HepG2 (cell line): ENCODE results near the gene DRAP1. TPM values are rescaled to one million over a fixed set of nuclear protein-coding genes. Genes with fewer than 3 reads are reported as not detected.

Experiments used
- GATAD2A ChIP-seq: IDR thresholded peaks from 2 replicates; pipeline ENCODE4 v1.6.1; 2016
- HMGXB3 ChIP-seq: sonication (generic); formaldehyde crosslinking; IDR thresholded peaks from 2 replicates; pipeline ENCODE4 v1.4.0; 2020; ENCODE audit warnings: missing genetic modification reagents, borderline replicate concordance
- IKZF4 ChIP-seq: sonication (generic); formaldehyde crosslinking; IDR thresholded peaks from 2 replicates; pipeline ENCODE4 v1.5.1; 2020; ENCODE audit warnings: borderline replicate concordance, mild to moderate bottlenecking, low read depth, missing genetic modification reagents; ENCODE audit errors: not compliant biosample characterization
- KDM5B ChIP-seq: sonication (generic); formaldehyde crosslinking; IDR thresholded peaks from 2 replicates; pipeline ENCODE4 v1.4.0; 2020; ENCODE audit warnings: missing genetic modification reagents, mild to moderate bottlenecking, borderline replicate concordance
- KLF16 ChIP-seq, 2 experiments: sonication (generic) in 1 of 2; formaldehyde crosslinking in 1 of 2; IDR thresholded peaks; 2 replicates each; pipeline versions ENCODE4 v1.6.1 to v1.8.0; 2016 to 2023; ENCODE audit warnings: missing genetic modification reagents in 2 of 2, missing compliant biosample characterization in 1 of 2
- MTF2 ChIP-seq: sonication (generic); formaldehyde crosslinking; IDR thresholded peaks from 2 replicates; pipeline ENCODE4 v1.5.0; 2020; ENCODE audit warnings: missing genetic modification reagents, borderline replicate concordance
- MXD1 ChIP-seq: sonication (generic); formaldehyde crosslinking; IDR thresholded peaks from 2 replicates; pipeline ENCODE4 v1.4.0; 2020; ENCODE audit warnings: mild to moderate bottlenecking, missing genetic modification reagents
- NR3C1 ChIP-seq: sonication (generic); formaldehyde crosslinking; IDR thresholded peaks from 2 replicates; pipeline ENCODE4 v1.4.0; 2020; ENCODE audit warnings: missing genetic modification reagents
- PHB2 ChIP-seq: fragments of 450-650 bp; IDR thresholded peaks from 2 replicates; pipeline ENCODE4 v1.6.1; 2018; ENCODE audit not compliant: partially characterized antibody
- REST ChIP-seq, 2 experiments: IDR thresholded peaks; 2 replicates each; pipeline ENCODE4 v1.6.1; 2011 to 2012; ENCODE audit warnings: low read length in 2 of 2, borderline replicate concordance in 1 of 2, low read depth in 1 of 2, mild to moderate bottlenecking in 1 of 2, moderate library complexity in 1 of 2
- RFX3 ChIP-seq: IDR thresholded peaks from 2 replicates; pipeline ENCODE4 v1.6.1; 2016; ENCODE audit warnings: missing biosample characterization, missing genetic modification reagents
- SMYD3 ChIP-seq: sonication (generic); formaldehyde crosslinking; IDR thresholded peaks from 2 replicates; pipeline ENCODE4 v1.8.1; 2023; ENCODE audit warnings: mild to moderate bottlenecking, missing genetic modification reagents
- SPEN ChIP-seq: sonication (generic); formaldehyde crosslinking; IDR thresholded peaks from 2 replicates; pipeline ENCODE4 v1.5.1; 2020; ENCODE audit warnings: low read depth, mild to moderate bottlenecking, missing genetic modification reagents
- TFE3 ChIP-seq: IDR thresholded peaks from 2 replicates; pipeline ENCODE4 v1.6.1; 2016
- THAP7 ChIP-seq: sonication (generic); formaldehyde crosslinking; IDR thresholded peaks from 2 replicates; pipeline ENCODE4 v1.8.1; 2023; ENCODE audit warnings: mild to moderate bottlenecking, missing genetic modification reagents
- ZNF180 ChIP-seq: sonication (generic); formaldehyde crosslinking; IDR thresholded peaks from 2 replicates; pipeline ENCODE4 v1.4.0; 2020; ENCODE audit warnings: low read depth, missing genetic modification reagents, borderline replicate concordance
- ZNF383 ChIP-seq: sonication (generic); formaldehyde crosslinking; IDR thresholded peaks from 2 replicates; pipeline ENCODE4 v1.4.0; 2020; ENCODE audit warnings: missing genetic modification reagents, mild to moderate bottlenecking, borderline replicate concordance
- polyA plus RNA-seq, 8 experiments: library from polyadenylated mRNA; depleted of rRNA in 3 of 8; stranded (reverse) in 7 of 8; unstranded in 1 of 8; fragments of >200 nt; fragmentation: Illumina TruSeq in 4 of 8; extraction: Trizol in 4 of 8; gene quantifications; 2 replicates each; pipeline versions ENCODE4 v1.2.1 to v1.2.3, GENCODE V29; 2011 to 2016; ENCODE audit warnings: low read depth in 4 of 8, missing spikeins in 1 of 8, mixed read lengths in 1 of 8; ENCODE audit not compliant: insufficient read depth in 1 of 8
- total RNA-seq, 5 experiments: library from RNA; depleted of rRNA; stranded (reverse); fragments of >200 nt; fragmentation: Illumina TruSeq; extraction: Trizol; gene quantifications; 2 replicates each; pipeline ENCODE4 v1.2.3, GENCODE V29; 2016; ENCODE audit warnings: low read depth in 1 of 5

The DRAP1 gene
- total and polyA plus RNA-seq, 2 of the 13 experiments (the other 11 are each of a cell fraction or from before 2014, with no cell fraction given): 46.8 to 52.3 TPM

GRCh38 chr11:65961267-65962140 is 42.3 kb downstream of the DRAP1 start, which contains the start of gene SART1 (continued):
- TF ChIP-seq REST (IDR thresholded peaks at IDR 0.05; ENCODE audit: borderline replicate concordance in 1 of 2, low read depth in 1 of 2, low read length in 2 of 2) (peak in 1 of 2 experiments; percentile 69; a peak in 1 of 4 replicates), TFE3 (no peak), HMGXB3 (CRISPR knock-in tag) (peak; percentile 74), SPEN (peak; percentile 93), KLF16 (CRISPR knock-in tag; IDR thresholded peaks at IDR 0.05) (peak in 1 of 2 experiments; percentile 90; a peak in 2 of 4 replicates), NR3C1 (no peak), ZNF180 (CRISPR knock-in tag) (no peak), MTF2 (CRISPR knock-in tag) (no peak), SMYD3 (CRISPR knock-in tag) (no peak), GATAD2A (peak; percentile 78), KDM5B (CRISPR knock-in tag) (peak; percentile 78; the same call in 1 of the 2 replicates), IKZF4 (CRISPR knock-in tag) (peak; percentile 92), RFX3 (CRISPR knock-in tag) (no peak; the same call in 1 of the 2 replicates), PHB2 (no peak), ZNF383 (CRISPR knock-in tag) (0 out of 2 replicates have a peak, but pooled peaks have one; percentile 56), THAP7 (peak; percentile 57; the same call in 1 of the 2 replicates), MXD1 (CRISPR knock-in tag) (peak; percentile 54; the same call in 1 of the 2 replicates)
